ENCODE results near the gene C1orf216. TPM values are rescaled to one million over a fixed set of nuclear protein-coding genes. Genes with fewer than 3 reads are reported as not detected.
A peak's percentile ranks its signal among the peaks of the same experiment; 100 is the strongest.

C1orf216 gene
- total RNA-seq, 1 experiment from 2014 or later, result 13.4 TPM

- Histone ChIP-seq H3K4me3 (ENCODE audit: low read length) (no peak overlapping the region), H2AFZ (ENCODE audit: low read length) (no peak overlapping the region), H3K4me2 (ENCODE audit: low read length) (no peak overlapping the region), H3K27me3 (ENCODE audit: low read length) (no peaks in the 10 kb centered on the region), H3K27ac (ENCODE audit: low read length) (no peak overlapping the region), H3K4me1 (ENCODE audit: insufficient read depth, low read length) (no peaks in the 10 kb centered on the region), H3K79me2 (ENCODE audit: low read length) (no peaks in the 10 kb centered on the region), H3K9me2 (replicated peaks; ENCODE audit: low read length) (no peaks in the 10 kb centered on the region), H3K9ac (ENCODE audit: low read length) (no peak overlapping the region), H3K36me3 (ENCODE audit: low read depth, low read length) (peaks cover 32% of the 10 kb centered on the region), H3F3A (ENCODE audit: low read length, unreplicated experiment) (no peaks in the 10 kb centered on the region), H4K20me1 (ENCODE audit: low read length) (no peaks in the 10 kb centered on the region), H3K9me3 (ENCODE audit: low read length) (no peaks in the 10 kb centered on the region)
- BruUV-seq (replicated peaks), result no TSS peak
- CTCF ChIA-PET, result no interaction called here
- DNase-seq (no peak), ATAC-seq (no peak)
- intact Hi-C loops (cut with micrococcal nuclease), result no loop called here
- TF ChIP-seq EZH2 (IDR thresholded peaks at IDR 0.05; ENCODE audit: low read length, unreplicated experiment), result no peak
- no peak for TF ChIP-seq CTCF (conservative IDR thresholded peaks at IDR 0.05; ENCODE audit: low read depth, low read length)
- TF ChIP-seq EZH2phosphoT487 (IDR thresholded peaks at IDR 0.05; ENCODE audit: borderline replicate concordance, low read length), result no peak
- POLR2A ChIA-PET (ENCODE audit: unreplicated experiment), result no interaction called here
Measured at GRCh38 chr1:35753626-35754260, 35.1 kb upstream of the C1orf216 start.

- Histone ChIP-seq H3F3A (ENCODE audit: low read length, unreplicated experiment) (no peaks in the 10 kb centered on the region), H3K79me2 (ENCODE audit: low read length) (no peaks in the 10 kb centered on the region), H3K9ac (ENCODE audit: low read length) (no peak overlapping the region), H3K4me1 (ENCODE audit: insufficient read depth, low read length) (no peaks in the 10 kb centered on the region), H3K9me2 (replicated peaks; ENCODE audit: low read length) (no peaks in the 10 kb centered on the region), H3K4me3 (ENCODE audit: low read length) (no peak overlapping the region), H3K4me2 (ENCODE audit: low read length) (no peak overlapping the region), H3K27ac (ENCODE audit: low read length) (no peak overlapping the region), H4K20me1 (ENCODE audit: low read length) (no peaks in the 10 kb centered on the region), H2AFZ (ENCODE audit: low read length) (no peak overlapping the region), H3K9me3 (ENCODE audit: low read length) (no peaks in the 10 kb centered on the region), H3K27me3 (ENCODE audit: low read length) (no peaks in the 10 kb centered on the region), H3K36me3 (ENCODE audit: low read depth, low read length) (peaks cover 44% of the 10 kb centered on the region)
- no peak for TF ChIP-seq EZH2phosphoT487 (IDR thresholded peaks at IDR 0.05; ENCODE audit: borderline replicate concordance, low read length)
- no peak for TF ChIP-seq CTCF (conservative IDR thresholded peaks at IDR 0.05; ENCODE audit: low read depth, low read length)
- no peak for TF ChIP-seq EZH2 (IDR thresholded peaks at IDR 0.05; ENCODE audit: low read length, unreplicated experiment)
- intact Hi-C loops (cut with micrococcal nuclease), result no loop called here
- ATAC-seq, result no peak
- no TSS peak for BruUV-seq (replicated peaks)
- CTCF ChIA-PET, result interaction anchor here (0.6 kb wide), 1 partner anchor 26 kb away, joined by 3 read pairs; no protein-coding TSS in a partner anchor
- POLR2A ChIA-PET (ENCODE audit: unreplicated experiment), result no interaction called here
- DNase-seq, result peak; percentile 9
Measured at GRCh38 chr1:35748326-35748725, 29.6 kb upstream of the C1orf216 start.

- Histone ChIP-seq H3K9ac (ENCODE audit: low read length) (no peak overlapping the region), H2AFZ (ENCODE audit: low read length) (no peak overlapping the region), H3K4me1 (ENCODE audit: insufficient read depth, low read length) (no peaks in the 10 kb centered on the region), H3K79me2 (ENCODE audit: low read length) (no peaks in the 10 kb centered on the region), H3K27me3 (ENCODE audit: low read length) (no peaks in the 10 kb centered on the region), H3K36me3 (ENCODE audit: low read depth, low read length) (peaks cover 33% of the 10 kb centered on the region), H3K9me3 (ENCODE audit: low read length) (no peaks in the 10 kb centered on the region), H3K4me2 (ENCODE audit: low read length) (no peak overlapping the region), H3F3A (ENCODE audit: low read length, unreplicated experiment) (no peaks in the 10 kb centered on the region), H3K9me2 (replicated peaks; ENCODE audit: low read length) (no peaks in the 10 kb centered on the region), H3K27ac (ENCODE audit: low read length) (no peak overlapping the region), H4K20me1 (ENCODE audit: low read length) (no peaks in the 10 kb centered on the region), H3K4me3 (ENCODE audit: low read length) (no peak overlapping the region)
- intact Hi-C loops (cut with micrococcal nuclease), result no loop called here
- ChIA-PET POLR2A (ENCODE audit: unreplicated experiment) (no interaction called here), CTCF (no interaction called here)
- no TSS peak for BruUV-seq (replicated peaks)
- TF ChIP-seq EZH2 (IDR thresholded peaks at IDR 0.05; ENCODE audit: low read length, unreplicated experiment) (no peak), CTCF (conservative IDR thresholded peaks at IDR 0.05; ENCODE audit: low read depth, low read length) (no peak), EZH2phosphoT487 (IDR thresholded peaks at IDR 0.05; ENCODE audit: borderline replicate concordance, low read length) (no peak)
- ATAC-seq (no peak; the same call in 1 of the 2 replicates), DNase-seq (no peak)
Measured at GRCh38 chr1:35745124-35745730, 26.5 kb upstream of the C1orf216 start.
